ENCODE data around the gene TIGD3. TPM values are rescaled to one million over a fixed set of nuclear protein-coding genes. Genes with fewer than 3 reads are reported as not detected.

TIGD3 gene
- total and polyA plus RNA-seq, 5 donors from 2014 or later: 0.19 to 0.90 (median 0.37) TPM

GRCh38 chr11:65389294-65389980 lies 34.9 kb downstream of the TIGD3 start:
- Mint-ChIP-seq H3K4me3 (peak overlapping the region; percentile 27 to 94 (median 88)), H3K4me1 (peaks cover 0 to 71% (median 27%) of the 10 kb centered on the region in 4 donors), H3K9me3 (no peaks in the 10 kb centered on the region), H3K27ac (peak overlapping the region in 2 of 3 donors; percentile 65 to 91), H3K36me3 (peaks cover 9% of the 10 kb centered on the region), H3K27me3 (no peaks in the 10 kb centered on the region)
- no peaks in the 10 kb centered on the region for H3K9me3 ChIP-seq (ENCODE audit: control insufficient read depth in 2 of 2, low read length in 2 of 2)
- no peaks in the 10 kb centered on the region for H3K27me3 ChIP-seq (ENCODE audit: control insufficient read depth, insufficient read depth, low read length)
- H3K4me3 ChIP-seq (ENCODE audit: low read depth, low read length): no peak overlapping the region
- H3K27ac ChIP-seq (ENCODE audit: insufficient read depth, low read length, poor library complexity, severe bottlenecking): no peak overlapping the region
- no peak for ATAC-seq (ENCODE audit: low read depth in 2 of 2)
- no peak for DNase-seq
- H3K36me3 ChIP-seq (ENCODE audit: control insufficient read depth, insufficient read depth, low read length): peaks cover 24% of the 10 kb centered on the region
- peaks cover 63% of the 10 kb centered on the region for H3K4me1 ChIP-seq (ENCODE audit: control insufficient read depth, insufficient read depth, low read length, poor library complexity, severe bottlenecking)

- ATAC-seq (ENCODE audit: low read depth in 2 of 2): no peak
- Histone ChIP-seq H3K9me3 (ENCODE audit: control insufficient read depth in 2 of 2, low read length in 2 of 2) (no peaks in the 10 kb centered on the region), H3K4me1 (ENCODE audit: control insufficient read depth, insufficient read depth, low read length, poor library complexity, severe bottlenecking) (peaks cover 54% of the 10 kb centered on the region), H3K4me3 (ENCODE audit: low read depth, low read length) (no peak overlapping the region), H3K36me3 (ENCODE audit: control insufficient read depth, insufficient read depth, low read length) (peaks cover 29% of the 10 kb centered on the region), H3K27me3 (ENCODE audit: control insufficient read depth, insufficient read depth, low read length) (no peaks in the 10 kb centered on the region), H3K27ac (ENCODE audit: insufficient read depth, low read length, poor library complexity, severe bottlenecking) (no peak overlapping the region)
- H3K9me3 Mint-ChIP-seq: no peaks in the 10 kb centered on the region
- peaks cover 9% of the 10 kb centered on the region for H3K36me3 Mint-ChIP-seq
- H3K27me3 Mint-ChIP-seq: no peaks in the 10 kb centered on the region
- peak overlapping the region in 3 of 4 donors; percentile 41 to 66 (median 55) for H3K4me3 Mint-ChIP-seq
- DNase-seq: no peak
- peak overlapping the region in 2 of 3 donors; percentile 35 to 65 for H3K27ac Mint-ChIP-seq
- H3K4me1 Mint-ChIP-seq: peaks cover 0 to 62% (median 21%) of the 10 kb centered on the region in 4 donors
These were observed 35.8 kb downstream of the TIGD3 start for GRCh38 chr11:65390099-65390941.

DNA sequence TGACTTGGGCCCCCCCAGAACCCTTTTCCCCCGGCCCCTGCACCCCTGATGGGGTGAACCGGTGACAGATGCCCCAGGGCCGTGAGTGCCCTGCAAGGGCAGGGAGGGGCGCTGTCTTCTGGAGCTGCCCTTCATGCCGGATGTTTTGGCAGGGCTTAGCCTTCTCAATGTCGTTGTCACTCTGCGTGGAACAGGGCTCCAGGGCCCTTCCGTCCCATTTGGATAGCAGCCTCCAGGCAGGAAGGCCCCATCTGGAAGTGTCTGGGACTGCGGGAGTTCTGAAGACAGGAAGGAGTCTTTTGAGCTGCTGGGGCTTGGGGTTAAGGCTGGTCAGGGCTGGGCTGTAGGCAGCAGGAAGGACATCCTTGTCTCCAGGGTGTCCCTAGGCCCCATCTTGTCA lies 36.4 kb downstream of the TIGD3 start:
- peaks cover 35% of the 10 kb centered on the region for H3K36me3 ChIP-seq (ENCODE audit: control insufficient read depth, insufficient read depth, low read length)
- peaks cover 47% of the 10 kb centered on the region for H3K4me1 ChIP-seq (ENCODE audit: control insufficient read depth, insufficient read depth, low read length, poor library complexity, severe bottlenecking)
- H3K27me3 ChIP-seq (ENCODE audit: control insufficient read depth, insufficient read depth, low read length): no peaks in the 10 kb centered on the region
- Mint-ChIP-seq H3K36me3 (peaks cover 9% of the 10 kb centered on the region), H3K4me3 (peak overlapping the region in 2 of 4 donors; percentile 55 to 58), H3K27me3 (no peaks in the 10 kb centered on the region), H3K9me3 (no peaks in the 10 kb centered on the region), H3K27ac (peak overlapping the region in 1 of 3 donors; percentile 35), H3K4me1 (peaks cover 0 to 56% (median 21%) of the 10 kb centered on the region in 4 donors)
- DNase-seq (no peak), ATAC-seq (ENCODE audit: low read depth in 2 of 2) (no peak)
- H3K4me3 ChIP-seq (ENCODE audit: low read depth, low read length): no peak overlapping the region
- H3K9me3 ChIP-seq (ENCODE audit: control insufficient read depth in 2 of 2, low read length in 2 of 2): no peaks in the 10 kb centered on the region
- no peak overlapping the region for H3K27ac ChIP-seq (ENCODE audit: insufficient read depth, low read length, poor library complexity, severe bottlenecking)

DNA sequence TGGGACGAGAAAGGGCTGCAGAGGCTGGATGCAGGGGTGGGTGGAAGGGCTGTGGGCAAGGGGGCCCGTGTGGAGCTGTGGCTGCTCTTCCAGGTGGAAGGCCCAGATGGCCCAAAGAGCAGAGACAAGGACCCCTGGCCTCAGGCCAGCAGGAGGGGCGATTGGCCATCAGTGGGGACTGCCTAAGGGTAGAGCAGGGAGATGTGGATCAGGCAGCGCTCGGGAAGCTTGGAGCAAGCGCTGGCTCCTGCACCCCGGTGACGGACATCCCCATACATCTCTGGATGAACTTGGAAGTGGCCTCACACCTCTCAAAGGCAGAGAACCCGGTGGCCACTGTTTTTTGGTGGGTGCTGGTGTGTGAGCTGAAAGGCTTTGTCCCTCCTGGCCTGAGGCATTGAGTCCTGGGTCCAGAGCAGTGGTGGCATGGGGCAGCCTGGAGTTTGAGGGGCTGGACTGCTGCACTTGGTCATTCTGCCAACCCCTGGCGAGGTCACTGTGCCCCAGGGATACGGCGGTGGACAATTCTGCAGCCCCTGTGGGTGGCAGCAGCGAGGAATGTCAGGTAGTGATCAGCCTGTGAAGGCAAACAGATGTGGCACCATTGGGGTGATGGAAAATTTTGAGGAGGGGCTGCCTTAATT lies 37.8 kb downstream of the TIGD3 start:
- peaks cover 43% of the 10 kb centered on the region for H3K36me3 ChIP-seq (ENCODE audit: control insufficient read depth, insufficient read depth, low read length)
- ATAC-seq (ENCODE audit: low read depth in 2 of 2) (no peak), DNase-seq (no peak)
- H3K9me3 ChIP-seq (ENCODE audit: control insufficient read depth in 2 of 2, low read length in 2 of 2): no peaks in the 10 kb centered on the region
- no peaks in the 10 kb centered on the region for H3K9me3 Mint-ChIP-seq
- peaks cover 37% of the 10 kb centered on the region for H3K4me1 ChIP-seq (ENCODE audit: control insufficient read depth, insufficient read depth, low read length, poor library complexity, severe bottlenecking)
- H3K27ac Mint-ChIP-seq: peak overlapping the region in 2 of 3 donors; percentile 20 to 67
- no peak overlapping the region for H3K4me3 Mint-ChIP-seq
- H3K27ac ChIP-seq (ENCODE audit: insufficient read depth, low read length, poor library complexity, severe bottlenecking): no peak overlapping the region
- H3K27me3 ChIP-seq (ENCODE audit: control insufficient read depth, insufficient read depth, low read length): no peaks in the 10 kb centered on the region
- H3K4me3 ChIP-seq (ENCODE audit: low read depth, low read length): no peak overlapping the region
- peaks cover 11% of the 10 kb centered on the region for H3K36me3 Mint-ChIP-seq
- peaks cover 0 to 49% (median 21%) of the 10 kb centered on the region in 4 donors for H3K4me1 Mint-ChIP-seq
- H3K27me3 Mint-ChIP-seq: no peaks in the 10 kb centered on the region

DNA sequence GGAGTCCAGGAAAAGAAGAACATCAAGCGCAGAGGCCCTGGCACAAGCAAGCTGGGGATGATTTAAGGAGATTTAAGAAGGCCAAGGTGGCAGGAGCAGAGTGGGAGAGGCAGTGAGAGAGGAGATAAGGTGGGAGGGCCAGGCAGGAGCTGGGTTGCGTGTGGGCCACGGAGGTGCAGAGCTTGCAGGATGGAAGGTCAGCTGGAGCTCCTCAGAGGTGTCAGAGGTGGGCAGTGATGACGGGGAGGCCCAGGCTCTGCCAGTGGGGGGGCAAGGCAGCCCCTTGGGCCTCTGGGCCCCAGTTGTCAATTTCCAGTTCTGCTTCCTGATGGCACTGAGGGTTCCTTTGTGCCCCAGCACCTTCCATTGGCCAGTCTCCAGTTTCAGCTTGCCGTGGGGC lies 38.3 kb downstream of the TIGD3 start:
- Histone ChIP-seq H3K36me3 (ENCODE audit: control insufficient read depth, insufficient read depth, low read length) (peaks cover 46% of the 10 kb centered on the region), H3K9me3 (ENCODE audit: control insufficient read depth in 2 of 2, low read length in 2 of 2) (no peaks in the 10 kb centered on the region), H3K27me3 (ENCODE audit: control insufficient read depth, insufficient read depth, low read length) (no peaks in the 10 kb centered on the region), H3K27ac (ENCODE audit: insufficient read depth, low read length, poor library complexity, severe bottlenecking) (no peak overlapping the region), H3K4me3 (ENCODE audit: low read depth, low read length) (no peak overlapping the region), H3K4me1 (ENCODE audit: control insufficient read depth, insufficient read depth, low read length, poor library complexity, severe bottlenecking) (peaks cover 31% of the 10 kb centered on the region)
- Mint-ChIP-seq H3K27me3 (no peaks in the 10 kb centered on the region), H3K4me1 (peaks cover 0 to 46% (median 21%) of the 10 kb centered on the region in 4 donors), H3K9me3 (no peaks in the 10 kb centered on the region), H3K36me3 (peaks cover 13% of the 10 kb centered on the region), H3K4me3 (no peak overlapping the region), H3K27ac (peak overlapping the region in 1 of 3 donors; percentile 20)
- ATAC-seq (ENCODE audit: low read depth in 2 of 2): no peak
- no peak for DNase-seq

GRCh38 chr11:65393513-65394079 lies 39.0 kb downstream of the TIGD3 start:
- no peaks in the 10 kb centered on the region for H3K27me3 Mint-ChIP-seq
- DNase-seq: no peak
- Histone ChIP-seq H3K9me3 (ENCODE audit: control insufficient read depth in 2 of 2, low read length in 2 of 2) (no peaks in the 10 kb centered on the region), H3K27me3 (ENCODE audit: control insufficient read depth, insufficient read depth, low read length) (no peaks in the 10 kb centered on the region), H3K4me3 (ENCODE audit: low read depth, low read length) (no peak overlapping the region), H3K36me3 (ENCODE audit: control insufficient read depth, insufficient read depth, low read length) (peaks cover 48% of the 10 kb centered on the region), H3K4me1 (ENCODE audit: control insufficient read depth, insufficient read depth, low read length, poor library complexity, severe bottlenecking) (peaks cover 24% of the 10 kb centered on the region), H3K27ac (ENCODE audit: insufficient read depth, low read length, poor library complexity, severe bottlenecking) (no peak overlapping the region)
- H3K27ac Mint-ChIP-seq: no peak overlapping the region
- H3K4me1 Mint-ChIP-seq: peaks cover 0 to 39% (median 17%) of the 10 kb centered on the region in 4 donors
- no peak for ATAC-seq (ENCODE audit: low read depth in 2 of 2)
- no peak overlapping the region for H3K4me3 Mint-ChIP-seq
- no peaks in the 10 kb centered on the region for H3K9me3 Mint-ChIP-seq
- peaks cover 15% of the 10 kb centered on the region for H3K36me3 Mint-ChIP-seq

- no peak for ATAC-seq (ENCODE audit: low read depth in 2 of 2)
- no peaks in the 10 kb centered on the region for H3K27me3 Mint-ChIP-seq
- Histone ChIP-seq H3K4me3 (ENCODE audit: low read depth, low read length) (no peak overlapping the region), H3K9me3 (ENCODE audit: control insufficient read depth in 2 of 2, low read length in 2 of 2) (no peaks in the 10 kb centered on the region), H3K27me3 (ENCODE audit: control insufficient read depth, insufficient read depth, low read length) (no peaks in the 10 kb centered on the region), H3K36me3 (ENCODE audit: control insufficient read depth, insufficient read depth, low read length) (peaks cover 50% of the 10 kb centered on the region), H3K4me1 (ENCODE audit: control insufficient read depth, insufficient read depth, low read length, poor library complexity, severe bottlenecking) (peaks cover 18% of the 10 kb centered on the region), H3K27ac (ENCODE audit: insufficient read depth, low read length, poor library complexity, severe bottlenecking) (no peak overlapping the region)
- H3K4me3 Mint-ChIP-seq: no peak overlapping the region
- H3K9me3 Mint-ChIP-seq: no peaks in the 10 kb centered on the region
- peaks cover 0 to 34% (median 12%) of the 10 kb centered on the region in 4 donors for H3K4me1 Mint-ChIP-seq
- H3K27ac Mint-ChIP-seq: no peak overlapping the region
- DNase-seq: no peak
- peaks cover 16% of the 10 kb centered on the region for H3K36me3 Mint-ChIP-seq
These were observed 39.6 kb downstream of the TIGD3 start for GRCh38 chr11:65394125-65394536.

All from CD4-positive, CD25-positive, alpha-beta regulatory T cell (primary cell).